Psoas muscle (tissue), 8 donors: ENCODE results near the gene DUSP19. TPM values are rescaled to one million over a fixed set of nuclear protein-coding genes. Genes with fewer than 3 reads are reported as not detected.

Experiments
- ATAC-seq, 4 donors: fragments of 200-7000 bp; cut with Tn5 transposase; one replicate each; pipeline ENCODE4 v1.9.1; 2020; ENCODE audit warnings: moderate library complexity in 3 of 4, mild to moderate bottlenecking in 2 of 4
- DNase-seq, 2 donors: peaks; one replicate each; pipeline ENCODE4 v3.0.0-alpha.2; 2020
- H3K27ac ChIP-seq: fragments of 200-600 bp; one replicate; pipeline ENCODE4 v1.8.0; 2022
- H3K27me3 ChIP-seq, 3 donors: fragments of 200-600 bp in 1 of 3; one replicate each; pipeline versions ENCODE4 v1.6.1 to v1.8.0; 2013 to 2022; ENCODE audit warnings: low read length in 2 of 3, mild to moderate bottlenecking in 2 of 3, moderate library complexity in 1 of 3; ENCODE audit not compliant: insufficient read depth in 3 of 3
- H3K36me3 ChIP-seq, 2 donors: fragments of 200-600 bp in 1 of 2; one replicate each; pipeline versions ENCODE4 v1.6.1 to v1.8.0; 2013 to 2022; ENCODE audit warnings: low read depth in 1 of 2, mild to moderate bottlenecking in 1 of 2, moderate library complexity in 1 of 2; ENCODE audit not compliant: insufficient read depth in 1 of 2
- H3K4me1 ChIP-seq: fragments of 200-600 bp; one replicate; pipeline ENCODE4 v1.8.0; 2022
- H3K4me3 ChIP-seq: fragments of 200-600 bp; one replicate; pipeline ENCODE4 v1.8.0; 2022; ENCODE audit warnings: mild to moderate bottlenecking
- H3K9me3 ChIP-seq: fragments of 200-600 bp; one replicate; pipeline ENCODE4 v1.8.0; 2022
- WGBS, 3 donors: extraction: QIAGEN DNeasy Blood & Tissue Kit; methylation state at CpG; one replicate each; pipeline versions ENCODE4 v1.1.6 to v1.1.7; 2013; 5-methylcytosine and 5-hydroxymethylcytosine counted together
- intact Hi-C, 2 donors: fragments of 100-400 bp; cut with DNase I; formaldehyde crosslinking; loops; one replicate each; pipeline versions ENCODE4 v1.11.0 to v1.14.2; 2022
- polyA plus RNA-seq, 3 donors: library from polyadenylated mRNA; stranded (reverse); fragments of 200-250 nt; gene quantifications; one replicate each; pipeline ENCODE4 v1.2.3, GENCODE V29; 2013
- total RNA-seq, 4 donors: library from RNA; stranded (reverse); fragmentation: NEBNext Ultra II Directional in 2 of 4; extraction: Animal tissue kit (Norgen Biotek cat#: 25700) in 2 of 4; gene quantifications; one replicate each; pipeline versions ENCODE4 v1.2.1 to v1.2.4, GENCODE V29; 2021 to 2023
- TF ChIP-seq, protein P1 (sequence below): fragments of 200-600 bp; IDR thresholded peaks from one replicate; pipeline ENCODE4 v1.8.0; 2022; ENCODE audit warnings: antibody characterized with exemption
- donor health status: healthy with polysubstance abuse.
- donor health status: DM: no; HTN: no; CAD: no; lungs with moderate emphysema.
- donor health status: Bipolar disorder and iron deficiency.
- donor health status: healthy.
- donor health status: DM: yes; HTN: yes; CAD: no.
- donor health status: DM: no; HTN: no; CAD: no.
- donor health status: DM: no; HTN: no; CAD: no.
- donor health status: DM: yes; HTN: yes; CAD: no.

Gene DUSP19
- total and polyA plus RNA-seq, 7 donors = 0.65 to 3.9 (median 2.2) TPM

DNA sequence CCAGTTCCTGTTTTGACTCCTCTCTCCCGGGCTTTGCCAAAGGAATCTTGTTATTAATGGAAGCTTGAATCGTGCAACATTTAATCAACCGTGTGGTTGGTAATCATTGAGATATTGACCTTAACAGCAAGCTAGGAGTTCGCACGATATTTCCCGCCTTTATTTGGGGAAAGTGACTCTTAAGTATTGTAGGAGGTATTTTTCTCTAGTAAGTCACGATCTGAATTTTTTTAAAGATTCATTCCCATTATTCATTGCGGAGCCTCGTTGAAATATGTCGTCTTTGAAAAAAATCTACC lies 46.4 kb downstream of the DUSP19 start:
- Histone ChIP-seq H3K9me3 (no peaks in the 10 kb centered on the region), H3K27ac (peak overlapping the region; percentile 87), H3K36me3 (peaks cover 0 to 14% of the 10 kb centered on the region in 2 donors), H3K4me1 (peaks cover 13% of the 10 kb centered on the region), H3K4me3 (peak overlapping the region; percentile 93), H3K27me3 (no peaks in the 10 kb centered on the region)
- DNase-seq = no peak
- TF ChIP-seq, protein P1, sequence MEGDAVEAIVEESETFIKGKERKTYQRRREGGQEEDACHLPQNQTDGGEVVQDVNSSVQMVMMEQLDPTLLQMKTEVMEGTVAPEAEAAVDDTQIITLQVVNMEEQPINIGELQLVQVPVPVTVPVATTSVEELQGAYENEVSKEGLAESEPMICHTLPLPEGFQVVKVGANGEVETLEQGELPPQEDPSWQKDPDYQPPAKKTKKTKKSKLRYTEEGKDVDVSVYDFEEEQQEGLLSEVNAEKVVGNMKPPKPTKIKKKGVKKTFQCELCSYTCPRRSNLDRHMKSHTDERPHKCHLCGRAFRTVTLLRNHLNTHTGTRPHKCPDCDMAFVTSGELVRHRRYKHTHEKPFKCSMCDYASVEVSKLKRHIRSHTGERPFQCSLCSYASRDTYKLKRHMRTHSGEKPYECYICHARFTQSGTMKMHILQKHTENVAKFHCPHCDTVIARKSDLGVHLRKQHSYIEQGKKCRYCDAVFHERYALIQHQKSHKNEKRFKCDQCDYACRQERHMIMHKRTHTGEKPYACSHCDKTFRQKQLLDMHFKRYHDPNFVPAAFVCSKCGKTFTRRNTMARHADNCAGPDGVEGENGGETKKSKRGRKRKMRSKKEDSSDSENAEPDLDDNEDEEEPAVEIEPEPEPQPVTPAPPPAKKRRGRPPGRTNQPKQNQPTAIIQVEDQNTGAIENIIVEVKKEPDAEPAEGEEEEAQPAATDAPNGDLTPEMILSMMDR = no peak
- WGBS, 3 donors = 0 to 1% (median 0%) methylated on average over 10 of the region's 10 CpGs
- no peak for ATAC-seq
- intact Hi-C loops = loop anchor here in 1 of 2 donors (5.0 kb wide), 1 partner anchor 43 kb away; no protein-coding TSS in a partner anchor

GRCh38 chr2:183125659-183126341 lies 47.3 kb downstream of the DUSP19 start:
- H3K27ac ChIP-seq = no peak overlapping the region
- intact Hi-C loops = no loop called here
- H3K36me3 ChIP-seq = peaks cover 0 to 22% of the 10 kb centered on the region in 2 donors
- ATAC-seq = no peak
- H3K4me1 ChIP-seq = peaks cover 13% of the 10 kb centered on the region
- TF ChIP-seq, protein P1 = no peak
- WGBS, 3 donors = 82% methylated on average over 11 of the region's 11 CpGs
- peak overlapping the region; percentile 93 for H3K4me3 ChIP-seq
- no peak for DNase-seq
- H3K27me3 ChIP-seq = no peaks in the 10 kb centered on the region
- no peaks in the 10 kb centered on the region for H3K9me3 ChIP-seq

DNA sequence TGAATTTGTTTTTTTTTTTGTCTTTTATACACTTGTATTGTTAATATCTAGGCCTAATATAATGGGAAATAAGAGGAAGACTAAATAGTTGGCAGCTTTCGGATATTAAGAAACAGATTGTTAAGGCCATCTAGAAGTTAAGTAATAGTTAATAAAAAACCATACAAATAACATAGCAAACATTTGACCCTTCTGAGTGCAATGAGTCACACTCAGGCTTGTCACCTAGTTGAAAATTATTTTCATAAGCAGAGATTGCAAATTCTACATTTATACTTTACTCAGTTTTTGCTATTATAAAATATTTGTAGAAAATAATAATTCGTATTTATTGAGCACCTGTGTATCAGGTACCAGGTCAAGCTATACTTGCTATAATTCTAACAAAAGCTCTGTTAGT lies 48.1 kb downstream of the DUSP19 start:
- intact Hi-C loops = no loop called here
- ATAC-seq (no peak), DNase-seq (no peak)
- Histone ChIP-seq H3K9me3 (no peaks in the 10 kb centered on the region), H3K27ac (no peak overlapping the region), H3K4me1 (peaks cover 13% of the 10 kb centered on the region), H3K4me3 (no peak overlapping the region), H3K27me3 (no peaks in the 10 kb centered on the region), H3K36me3 (peaks cover 0 to 30% of the 10 kb centered on the region in 2 donors)
- WGBS, 3 donors = 93 to 97% (median 95%) methylated on average over 2 of the region's 2 CpGs
- TF ChIP-seq, protein P1 = no peak

- no peaks in the 10 kb centered on the region for H3K9me3 ChIP-seq
- H3K27ac ChIP-seq = no peak overlapping the region
- intact Hi-C loops = no loop called here
- TF ChIP-seq, protein P1 = no peak
- H3K36me3 ChIP-seq = peaks cover 0 to 64% of the 10 kb centered on the region in 2 donors
- 95 to 96% (median 95%) methylated on average over 2 of the region's 2 CpGs for WGBS, 3 donors
- ATAC-seq (no peak), DNase-seq (no peak)
- no peak overlapping the region for H3K4me3 ChIP-seq
- H3K27me3 ChIP-seq = no peaks in the 10 kb centered on the region
- no peaks in the 10 kb centered on the region for H3K4me1 ChIP-seq
Observed at GRCh38 chr2:183134016-183134415, 55.5 kb downstream of the DUSP19 start.

DNA sequence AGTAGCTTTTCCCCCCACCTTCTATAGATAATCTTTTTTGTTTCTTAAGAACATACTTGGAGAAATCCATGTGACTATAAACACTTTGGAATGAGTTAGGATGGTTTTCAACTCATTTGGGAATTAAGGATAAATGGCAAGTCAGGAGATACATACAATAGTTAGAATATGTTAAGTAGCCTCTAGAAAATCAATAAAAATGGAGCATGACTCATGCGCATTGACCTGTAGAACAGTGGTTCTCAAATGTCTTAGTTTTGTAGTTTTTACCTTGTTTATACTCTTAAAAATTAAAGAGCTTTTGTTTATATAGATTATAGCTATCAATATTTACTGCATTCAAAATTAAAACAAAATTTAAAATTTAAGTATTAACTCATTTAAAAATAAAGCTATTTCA lies 70.4 kb downstream of the DUSP19 start:
- Histone ChIP-seq H3K27ac (no peak overlapping the region), H3K36me3 (peaks cover 2 to 13% of the 10 kb centered on the region in 2 donors), H3K27me3 (no peaks in the 10 kb centered on the region), H3K4me1 (peaks cover 8% of the 10 kb centered on the region), H3K9me3 (peaks cover 4% of the 10 kb centered on the region), H3K4me3 (no peak overlapping the region)
- DNase-seq (no peak), ATAC-seq (no peak)
- TF ChIP-seq, protein P1 = no peak
- intact Hi-C loops = no loop called here
- 97 to 98% (median 97%) methylated on average over 1 of the region's 1 CpG for WGBS, 3 donors
